ENCODE results near the gene ABCB8. TPM values are rescaled to one million over a fixed set of nuclear protein-coding genes. Genes with fewer than 3 reads are reported as not detected.

The ABCB8 gene
- total and polyA plus RNA-seq, 9 of the 15 experiments (the other 6 are each of a cell fraction or from before 2014, with no cell fraction given) = 7.6 to 106 (median 36.3) TPM

DNA sequence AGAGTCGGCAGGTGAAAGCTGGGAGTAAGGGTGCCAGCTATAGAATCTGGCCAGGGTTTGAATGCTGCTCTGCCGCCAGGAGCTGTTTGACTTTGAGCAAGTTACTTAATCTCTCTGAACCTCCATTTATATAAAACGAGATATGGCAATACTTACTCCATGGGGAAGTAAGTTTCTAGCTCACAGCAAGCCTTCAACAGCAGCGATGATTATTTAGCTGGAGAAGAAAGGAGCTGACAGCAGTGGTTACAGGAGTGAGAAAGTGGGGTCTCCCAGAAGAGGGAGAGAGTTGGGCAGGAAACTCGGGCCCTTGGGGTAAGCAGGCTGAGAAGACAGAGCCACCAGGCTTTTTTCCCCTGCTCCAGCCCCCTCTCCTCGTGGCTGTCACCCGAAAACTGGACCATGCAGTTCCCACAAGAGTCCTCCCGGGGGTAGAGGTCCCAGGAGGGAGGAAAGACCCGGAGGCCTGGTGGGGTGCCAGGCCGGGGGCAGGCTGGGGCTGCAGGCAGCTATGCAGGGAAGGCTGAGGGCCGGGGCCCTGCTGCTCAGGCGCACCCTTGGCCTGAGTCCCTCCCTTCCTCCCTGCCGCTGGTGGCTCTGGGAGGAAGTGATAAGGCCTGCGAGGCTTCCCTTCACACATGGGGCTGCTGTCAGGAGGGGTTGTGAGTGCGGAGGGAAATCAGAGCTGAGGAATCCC, 34.0 kb upstream of the ABCB8 start (continued):
- TF ChIP-seq ZNF282 (CRISPR knock-in tag; IDR thresholded peaks at IDR 0.05) = no peak
- TF ChIP-seq CBFA2T3 (IDR thresholded peaks at IDR 0.05) = peak; percentile 98
- peak; percentile 36; the same call in 1 of the 2 replicates for TF ChIP-seq ZBED1 (IDR thresholded peaks at IDR 0.05)
- TF ChIP-seq, protein P1, sequence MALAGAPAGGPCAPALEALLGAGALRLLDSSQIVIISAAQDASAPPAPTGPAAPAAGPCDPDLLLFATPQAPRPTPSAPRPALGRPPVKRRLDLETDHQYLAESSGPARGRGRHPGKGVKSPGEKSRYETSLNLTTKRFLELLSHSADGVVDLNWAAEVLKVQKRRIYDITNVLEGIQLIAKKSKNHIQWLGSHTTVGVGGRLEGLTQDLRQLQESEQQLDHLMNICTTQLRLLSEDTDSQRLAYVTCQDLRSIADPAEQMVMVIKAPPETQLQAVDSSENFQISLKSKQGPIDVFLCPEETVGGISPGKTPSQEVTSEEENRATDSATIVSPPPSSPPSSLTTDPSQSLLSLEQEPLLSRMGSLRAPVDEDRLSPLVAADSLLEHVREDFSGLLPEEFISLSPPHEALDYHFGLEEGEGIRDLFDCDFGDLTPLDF (CRISPR knock-in tag; IDR thresholded peaks at IDR 0.05) = peak; percentile 63
- TF ChIP-seq ZBTB40 (IDR thresholded peaks at IDR 0.05) = peak; percentile 49; the same call in 1 of the 2 replicates
- TF ChIP-seq ZBTB40 (CRISPR knock-in tag; IDR thresholded peaks at IDR 0.05) = no peak
- TF ChIP-seq GABPB1 (CRISPR knock-in tag; IDR thresholded peaks at IDR 0.05) = peak; percentile 62; the same call in 1 of the 2 replicates
- TF ChIP-seq ZNF184 (CRISPR knock-in tag; IDR thresholded peaks at IDR 0.05) = no peak
- TF ChIP-seq CBX8 (IDR thresholded peaks at IDR 0.05; ENCODE audit: borderline replicate concordance, extremely low read depth, low read depth, low read length, poor library complexity, severe bottlenecking) = no peak
- peak; percentile 79; the same call in 1 of the 2 replicates for TF ChIP-seq GATA2 (CRISPR knock-in tag; IDR thresholded peaks at IDR 0.05)
- no peak for TF ChIP-seq PCBP2 (IDR thresholded peaks at IDR 0.05; ENCODE audit: low read depth, low read length, poor library complexity, severe bottlenecking)
- peak; percentile 74 for TF ChIP-seq DDX20 (tag; IDR thresholded peaks at IDR 0.05; ENCODE audit: low read depth)
- TF ChIP-seq ZNF830 (CRISPR knock-in tag; IDR thresholded peaks at IDR 0.05) = no peak
- peak; percentile 83 for TF ChIP-seq TAL1 (IDR thresholded peaks at IDR 0.05)
- TF ChIP-seq, protein P2, sequence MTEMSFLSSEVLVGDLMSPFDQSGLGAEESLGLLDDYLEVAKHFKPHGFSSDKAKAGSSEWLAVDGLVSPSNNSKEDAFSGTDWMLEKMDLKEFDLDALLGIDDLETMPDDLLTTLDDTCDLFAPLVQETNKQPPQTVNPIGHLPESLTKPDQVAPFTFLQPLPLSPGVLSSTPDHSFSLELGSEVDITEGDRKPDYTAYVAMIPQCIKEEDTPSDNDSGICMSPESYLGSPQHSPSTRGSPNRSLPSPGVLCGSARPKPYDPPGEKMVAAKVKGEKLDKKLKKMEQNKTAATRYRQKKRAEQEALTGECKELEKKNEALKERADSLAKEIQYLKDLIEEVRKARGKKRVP (CRISPR knock-in tag; IDR thresholded peaks at IDR 0.05) = peak; percentile 46; the same call in 1 of the 2 replicates
- no peak for TF ChIP-seq HMBOX1 (IDR thresholded peaks at IDR 0.05)

All from K562 (cell line).